Measurements from ENCODE around the gene NME2. TPM values are rescaled to one million over a fixed set of nuclear protein-coding genes. Genes with fewer than 3 reads are reported as not detected.

Gene NME2
- total and polyA plus RNA-seq, 2 of the 8 experiments (the other 6 are each of a cell fraction or from before 2014, with no cell fraction given) = 827 to 929 TPM

- TF ChIP-seq HDAC2 (IDR thresholded peaks at IDR 0.05; ENCODE audit: borderline replicate concordance in 1 of 2, low read depth in 2 of 2, low read length in 2 of 2) (no peak; a peak in 1 of 4 replicates), RFX5 (IDR thresholded peaks at IDR 0.05; ENCODE audit: borderline replicate concordance, low read depth, low read length) (no peak), SP1 (IDR thresholded peaks at IDR 0.05; ENCODE audit: low read depth, low read length) (peak; percentile 28; the same call in 1 of the 2 replicates), POLR2A (IDR thresholded peaks at IDR 0.05; ENCODE audit: control extremely low read depth in 1 of 2, low read depth in 2 of 2, low read length in 2 of 2) (peak; percentile 43 to 63; a peak in 2 of 3 replicates), BACH1 (IDR thresholded peaks at IDR 0.05; ENCODE audit: low read length) (peak; percentile 63), CBX8 (IDR thresholded peaks at IDR 0.05; ENCODE audit: borderline replicate concordance, low read depth, low read length) (no peak), SP2 (IDR thresholded peaks at IDR 0.05; ENCODE audit: low read length) (no peak), ATF3 (IDR thresholded peaks at IDR 0.05; ENCODE audit: insufficient read depth, low read depth, low read length) (no peak), JUN (IDR thresholded peaks at IDR 0.05; ENCODE audit: low read depth, low read length) (no peak), SRF (IDR thresholded peaks at IDR 0.05; ENCODE audit: low read depth, low read length) (peak; percentile 43), NANOG (IDR thresholded peaks at IDR 0.05; ENCODE audit: insufficient read depth, low read depth, low read length, poor library complexity, severe bottlenecking) (no peak), E2F6 (IDR thresholded peaks at IDR 0.05) (no peak), RAD21 (IDR thresholded peaks at IDR 0.05 in 1 of 2, conservative IDR thresholded peaks at IDR 0.05 in 1 of 2; ENCODE audit: low read depth in 2 of 2, low read length in 2 of 2) (no peak), TAF1 (IDR thresholded peaks at IDR 0.05; ENCODE audit: low read depth, low read length) (peak; percentile 85), TEAD4 (IDR thresholded peaks at IDR 0.05; ENCODE audit: low read depth, low read length) (no peak), CHD1 (IDR thresholded peaks at IDR 0.05; ENCODE audit: low read depth, low read length) (no peak), GABPA (IDR thresholded peaks at IDR 0.05; ENCODE audit: borderline replicate concordance, insufficient read depth, low read length) (no peak), KDM1A (IDR thresholded peaks at IDR 0.05; ENCODE audit: borderline replicate concordance, low read length) (no peak), MAFK (IDR thresholded peaks at IDR 0.05; ENCODE audit: low read depth, low read length) (no peak), ZNF274 (IDR thresholded peaks at IDR 0.05; ENCODE audit: borderline replicate concordance, extremely low read depth, low read length) (no peak)
These were observed 45.2 kb upstream of the NME2 start, which contains the start of gene SPAG9 (continued) for GRCh38 chr17:51120739-51121619.

Measured in H1 (cell line).